NT2/D1 (cell line): ENCODE measurements around the gene SYT1.
A peak's percentile ranks its signal among the peaks of the same experiment; 100 is the strongest.

Experiments
- DNase-seq: peaks from one replicate; pipeline ENCODE4 v3.0.0-alpha.2; 2011; ENCODE audit warnings: low read depth, low spot score
- H3K27me3 ChIP-seq: 2 replicates; pipeline ENCODE4 v1.6.0; 2011; ENCODE audit warnings: mild to moderate bottlenecking; ENCODE audit not compliant: insufficient read length, insufficient read depth
- H3K36me3 ChIP-seq: 2 replicates; pipeline ENCODE4 v1.6.1; 2011; ENCODE audit warnings: mild to moderate bottlenecking, low read length, mixed read lengths; ENCODE audit not compliant: insufficient read depth, insufficient read length
- H3K4me1 ChIP-seq: 2 replicates; pipeline ENCODE4 v1.5.1; 2011; ENCODE audit not compliant: insufficient read depth, insufficient read length
- H3K4me3 ChIP-seq: 2 replicates; pipeline ENCODE4 v1.5.1; 2011; ENCODE audit warnings: low read depth; ENCODE audit not compliant: insufficient read length
- H3K9ac ChIP-seq: 2 replicates; pipeline ENCODE4 v1.6.0; 2011; ENCODE audit warnings: low read depth; ENCODE audit not compliant: insufficient read length
- H3K9me3 ChIP-seq: 2 replicates; pipeline ENCODE4 v1.5.1; 2011; ENCODE audit warnings: mild to moderate bottlenecking, low read length; ENCODE audit not compliant: insufficient read depth
- SUZ12 ChIP-seq: IDR thresholded peaks from 2 replicates; pipeline ENCODE4 v1.6.1; 2011; ENCODE audit not compliant: insufficient read length, insufficient read depth; ENCODE audit errors: extremely low read depth
- YY1 ChIP-seq: IDR thresholded peaks from 2 replicates; pipeline ENCODE4 v1.6.1; 2011; ENCODE audit not compliant: insufficient read length, insufficient read depth
- ZNF274 ChIP-seq: IDR thresholded peaks from 2 replicates; pipeline ENCODE4 v1.6.1; 2011; ENCODE audit warnings: mild to moderate bottlenecking, low read depth, low read length

SYT1 gene

DNA sequence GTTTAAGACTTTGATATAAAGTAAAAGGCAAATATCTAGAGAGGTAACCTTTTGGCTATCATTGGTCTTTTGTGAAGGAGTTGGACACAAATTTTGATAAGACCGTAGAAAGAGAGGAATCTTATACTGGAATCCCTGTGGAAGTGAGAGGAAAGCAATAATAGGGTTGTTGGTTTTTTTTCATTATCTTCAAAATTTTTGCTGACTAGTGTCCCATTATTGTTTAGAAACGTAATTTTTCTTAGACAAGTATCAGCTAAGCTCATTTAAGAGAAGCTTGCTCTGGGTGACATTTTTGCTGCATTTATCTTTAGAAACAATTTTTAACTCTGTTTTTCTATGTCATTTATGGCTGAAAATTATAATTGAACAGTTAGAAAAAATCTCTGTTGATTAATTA, 300.3 kb downstream of the SYT1 start:
- Histone ChIP-seq H3K9ac (no peak overlapping the region), H3K27me3 (no peaks in the 10 kb centered on the region), H3K4me3 (no peak overlapping the region), H3K36me3 (no peaks in the 10 kb centered on the region), H3K9me3 (no peaks in the 10 kb centered on the region), H3K4me1 (no peaks in the 10 kb centered on the region)
- no peak for DNase-seq
- no peak for TF ChIP-seq SUZ12
- no peak for TF ChIP-seq YY1
- TF ChIP-seq ZNF274: no peak

DNA sequence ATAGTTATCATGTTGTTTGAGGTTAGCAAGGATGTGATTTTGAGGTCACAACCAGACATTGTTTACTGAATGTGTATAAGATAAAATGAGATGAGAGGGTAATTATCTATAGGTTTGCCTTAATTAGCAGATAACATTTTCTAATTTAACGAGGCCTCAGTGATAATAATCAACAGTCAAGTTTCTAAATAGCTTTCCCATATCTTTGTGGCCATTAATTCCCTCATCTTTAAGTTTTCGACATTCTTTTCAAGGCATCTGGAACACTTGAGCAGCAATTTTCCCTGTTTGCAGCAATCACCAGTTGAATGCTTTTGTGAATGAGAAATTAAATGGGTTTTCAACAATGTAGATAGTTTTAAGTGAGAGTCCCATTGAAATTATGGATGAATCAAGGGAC, 304.1 kb downstream of the SYT1 start:
- Histone ChIP-seq H3K9me3 (no peaks in the 10 kb centered on the region), H3K4me1 (no peaks in the 10 kb centered on the region), H3K36me3 (no peaks in the 10 kb centered on the region), H3K27me3 (no peaks in the 10 kb centered on the region), H3K4me3 (no peak overlapping the region), H3K9ac (no peak overlapping the region)
- no peak for DNase-seq
- TF ChIP-seq YY1 (no peak), ZNF274 (no peak), SUZ12 (no peak)

DNA sequence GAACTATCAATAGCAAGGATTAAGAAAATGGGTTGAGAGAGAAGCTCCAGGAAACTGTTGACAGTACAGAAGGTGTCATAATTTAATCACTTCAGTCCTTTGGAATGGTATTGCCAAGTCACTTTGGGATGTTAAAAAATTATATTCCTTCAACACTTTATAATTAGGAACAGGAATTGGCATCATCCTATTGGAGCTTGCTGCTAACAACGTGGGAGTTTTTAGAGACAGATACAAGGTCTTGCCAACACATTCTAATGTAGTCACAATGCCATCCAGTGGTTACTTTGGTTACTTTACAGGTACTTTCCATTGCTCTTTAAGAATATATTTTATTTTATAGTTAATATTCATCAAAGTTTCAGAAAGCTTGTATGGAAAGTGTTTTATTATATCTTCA, 310.1 kb downstream of the SYT1 start:
- no peak for TF ChIP-seq ZNF274
- no peak for TF ChIP-seq SUZ12
- TF ChIP-seq YY1: no peak
- peak; percentile 13 for DNase-seq
- Histone ChIP-seq H3K36me3 (no peaks in the 10 kb centered on the region), H3K4me1 (no peaks in the 10 kb centered on the region), H3K4me3 (no peak overlapping the region), H3K9me3 (no peaks in the 10 kb centered on the region), H3K27me3 (no peaks in the 10 kb centered on the region), H3K9ac (no peak overlapping the region)

DNA sequence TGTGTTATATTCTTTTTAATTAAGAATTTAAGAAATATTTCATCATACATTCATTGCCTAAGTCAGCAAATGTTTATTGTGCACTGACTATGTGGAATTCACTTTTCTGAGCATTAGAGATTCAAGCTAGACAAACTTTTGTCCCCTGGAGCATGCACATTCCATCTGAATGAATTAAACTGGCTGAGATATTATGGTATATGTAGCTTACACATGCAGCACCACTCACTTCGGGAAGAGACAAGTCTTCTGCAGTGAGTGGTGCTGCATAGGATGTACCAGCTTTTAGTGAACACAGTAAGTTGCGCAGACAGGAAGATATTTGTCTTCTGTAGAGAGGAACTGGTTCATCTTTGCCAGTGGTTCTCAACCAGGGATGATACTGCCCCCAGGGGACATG, 318.4 kb downstream of the SYT1 start:
- no peak for DNase-seq
- Histone ChIP-seq H3K4me3 (no peak overlapping the region), H3K4me1 (no peaks in the 10 kb centered on the region), H3K36me3 (no peaks in the 10 kb centered on the region), H3K9me3 (no peaks in the 10 kb centered on the region), H3K27me3 (no peaks in the 10 kb centered on the region), H3K9ac (no peak overlapping the region)
- no peak for TF ChIP-seq YY1
- no peak for TF ChIP-seq SUZ12
- no peak for TF ChIP-seq ZNF274

DNA sequence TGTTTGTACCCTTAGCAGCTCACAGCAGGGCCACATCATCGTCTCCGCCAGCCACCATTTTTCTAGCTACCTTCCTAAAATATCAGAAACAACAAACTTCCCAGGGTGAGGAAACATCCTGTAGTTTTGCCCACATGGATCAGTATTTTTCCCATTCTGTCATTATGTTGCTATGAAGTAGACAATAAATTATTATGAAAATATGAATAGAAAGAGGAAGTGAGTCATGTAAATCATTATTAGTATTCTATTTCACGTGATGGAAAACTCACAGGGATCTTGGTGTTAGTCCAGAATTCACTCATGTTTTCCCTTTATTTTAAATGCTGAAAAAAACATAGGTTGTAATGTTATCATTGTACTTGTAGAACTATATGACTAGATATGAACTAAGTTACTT, 319.4 kb downstream of the SYT1 start:
- Histone ChIP-seq H3K9ac (no peak overlapping the region), H3K27me3 (no peaks in the 10 kb centered on the region), H3K36me3 (no peaks in the 10 kb centered on the region), H3K4me1 (no peaks in the 10 kb centered on the region), H3K4me3 (no peak overlapping the region), H3K9me3 (no peaks in the 10 kb centered on the region)
- no peak for DNase-seq
- TF ChIP-seq ZNF274 (no peak), SUZ12 (no peak), YY1 (no peak)

DNA sequence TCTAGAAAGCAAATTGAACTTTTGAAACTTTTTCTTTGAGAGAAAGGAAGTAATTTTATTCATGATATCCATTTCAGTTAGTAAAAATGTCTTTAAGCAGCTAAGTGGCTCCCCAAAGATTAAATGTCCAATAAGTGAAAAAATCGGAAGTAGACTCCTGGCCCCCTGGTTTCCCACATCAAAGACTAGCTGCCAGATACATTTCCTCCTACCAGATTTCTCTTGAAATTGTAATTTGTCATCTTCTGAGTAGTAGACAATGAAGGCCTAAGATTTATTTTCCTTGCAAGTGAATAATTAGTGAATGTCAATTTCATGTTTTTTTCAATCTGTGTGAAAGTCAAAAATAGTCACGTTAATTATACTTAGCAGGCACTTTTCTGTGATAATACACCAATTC, 321.9 kb downstream of the SYT1 start:
- DNase-seq: no peak
- Histone ChIP-seq H3K4me1 (no peaks in the 10 kb centered on the region), H3K9me3 (no peaks in the 10 kb centered on the region), H3K27me3 (no peaks in the 10 kb centered on the region), H3K36me3 (no peaks in the 10 kb centered on the region), H3K4me3 (no peak overlapping the region), H3K9ac (no peak overlapping the region)
- TF ChIP-seq YY1 (no peak), ZNF274 (no peak), SUZ12 (no peak)

DNA sequence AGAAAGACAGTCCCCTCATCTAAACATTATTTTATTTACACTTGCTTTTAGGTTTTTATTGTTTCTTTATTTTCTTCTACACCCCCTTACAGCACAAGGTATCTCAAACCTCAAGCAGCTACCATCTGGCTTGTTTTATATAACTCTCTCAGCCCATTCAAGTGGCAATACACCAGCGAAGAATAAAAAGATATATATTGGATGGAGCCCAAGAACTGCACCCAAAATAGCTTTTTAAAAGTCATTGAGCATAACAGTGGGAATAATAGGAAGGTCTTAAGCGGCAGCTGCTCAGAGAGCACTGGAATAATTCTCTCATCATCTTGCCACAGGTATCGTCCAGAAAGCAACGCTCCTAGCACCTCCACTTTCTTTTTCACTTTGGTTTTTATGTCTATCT, 322.5 kb downstream of the SYT1 start:
- no peak for TF ChIP-seq YY1
- TF ChIP-seq ZNF274: no peak
- TF ChIP-seq SUZ12: no peak
- Histone ChIP-seq H3K9ac (no peak overlapping the region), H3K9me3 (no peaks in the 10 kb centered on the region), H3K27me3 (no peaks in the 10 kb centered on the region), H3K4me1 (no peaks in the 10 kb centered on the region), H3K4me3 (no peak overlapping the region), H3K36me3 (no peaks in the 10 kb centered on the region)
- no peak for DNase-seq

DNA sequence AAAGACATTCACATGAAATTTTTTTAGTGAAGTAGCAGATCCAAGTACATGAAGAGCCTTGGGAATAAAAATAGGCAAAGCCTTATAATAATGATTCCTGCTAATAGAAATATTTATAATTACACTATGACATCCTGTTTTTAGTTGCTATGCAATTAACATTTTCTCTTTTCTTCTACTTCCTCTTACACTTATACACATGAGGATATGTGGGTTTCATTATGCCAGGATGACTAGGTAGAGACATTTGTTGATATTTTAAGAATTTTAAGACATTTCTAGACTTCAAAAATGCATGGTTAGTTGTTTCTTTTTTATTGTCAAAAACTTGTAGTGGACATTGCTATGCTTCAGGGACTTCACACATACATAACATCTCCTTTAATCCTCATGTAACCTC, 326.8 kb downstream of the SYT1 start:
- DNase-seq: no peak

More for the DNA sequence above, 326.8 kb downstream of the SYT1 start:
- Histone ChIP-seq H3K9me3 (no peaks in the 10 kb centered on the region), H3K27me3 (no peaks in the 10 kb centered on the region), H3K36me3 (no peaks in the 10 kb centered on the region), H3K4me1 (no peaks in the 10 kb centered on the region), H3K9ac (no peak overlapping the region), H3K4me3 (no peak overlapping the region)
- no peak for TF ChIP-seq ZNF274
